Measurements from ENCODE around the gene TCERG1. TPM values are rescaled to one million over a fixed set of nuclear protein-coding genes. Genes with fewer than 3 reads are reported as not detected.

The TCERG1 gene
- total RNA-seq, 1 donor from 2014 or later: 32.6 TPM

DNA sequence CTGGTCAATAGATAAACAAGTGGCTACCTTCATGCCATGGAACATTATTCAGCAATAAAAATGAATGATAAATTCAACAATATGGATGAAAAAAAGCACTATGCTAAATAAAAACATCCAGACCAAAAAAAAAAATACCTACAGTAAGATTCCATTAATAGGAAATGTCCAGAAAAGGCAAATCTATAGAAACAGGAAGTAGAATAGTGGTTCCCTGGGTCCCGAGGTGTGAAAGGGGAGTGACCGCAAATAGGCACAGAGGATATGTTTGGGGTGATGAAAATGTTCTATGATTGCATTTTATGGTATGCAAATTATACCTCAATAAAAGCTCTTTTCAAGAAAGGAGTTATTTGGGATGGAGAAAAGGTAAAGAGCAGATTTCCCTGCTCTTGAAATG is 72.4 kb downstream of the TCERG1 start:
- no peak overlapping the region for H3K4me3 ChIP-seq (ENCODE audit: low read depth, low read length)
- FAIRE-seq: no peak
- no peaks in the 10 kb centered on the region for H3K27me3 ChIP-seq (ENCODE audit: control insufficient read depth, insufficient read depth, low read length)
- TF ChIP-seq CTCF (IDR thresholded peaks at IDR 0.05; ENCODE audit: insufficient read depth, low read length, severe bottlenecking): no peak
- no peaks in the 10 kb centered on the region for H3K36me3 ChIP-seq (ENCODE audit: control insufficient read depth, insufficient read depth, low read length)
- no peak for DNase-seq (ENCODE audit: low read depth)

GRCh38 chr5:146520731-146521130 is 73.6 kb downstream of the TCERG1 start:
- no peak for FAIRE-seq
- Histone ChIP-seq H3K27me3 (ENCODE audit: control insufficient read depth, insufficient read depth, low read length) (no peaks in the 10 kb centered on the region), H3K36me3 (ENCODE audit: control insufficient read depth, insufficient read depth, low read length) (no peaks in the 10 kb centered on the region), H3K4me3 (ENCODE audit: low read depth, low read length) (no peak overlapping the region)
- DNase-seq (ENCODE audit: low read depth): peak; percentile 28
- no peak for TF ChIP-seq CTCF (IDR thresholded peaks at IDR 0.05; ENCODE audit: insufficient read depth, low read length, severe bottlenecking)

- DNase-seq (ENCODE audit: low read depth) (peak; percentile 22), FAIRE-seq (peak; percentile 75)
- H3K27me3 ChIP-seq (ENCODE audit: control insufficient read depth, insufficient read depth, low read length): no peaks in the 10 kb centered on the region
Observed at GRCh38 chr5:146521403-146522106, 74.4 kb downstream of the TCERG1 start.

GRCh38 chr5:146523698-146524097 is 76.6 kb downstream of the TCERG1 start:
- no peaks in the 10 kb centered on the region for H3K27me3 ChIP-seq (ENCODE audit: control insufficient read depth, insufficient read depth, low read length)
- no peaks in the 10 kb centered on the region for H3K36me3 ChIP-seq (ENCODE audit: control insufficient read depth, insufficient read depth, low read length)
- no peak for TF ChIP-seq CTCF (IDR thresholded peaks at IDR 0.05; ENCODE audit: insufficient read depth, low read length, severe bottlenecking)
- DNase-seq (ENCODE audit: low read depth) (no peak), FAIRE-seq (no peak)
- no peak overlapping the region for H3K4me3 ChIP-seq (ENCODE audit: low read depth, low read length)

More at GRCh38 chr5:146521403-146522106, 74.4 kb downstream of the TCERG1 start:
- no peak for TF ChIP-seq CTCF (IDR thresholded peaks at IDR 0.05; ENCODE audit: insufficient read depth, low read length, severe bottlenecking)
- Histone ChIP-seq H3K36me3 (ENCODE audit: control insufficient read depth, insufficient read depth, low read length) (no peaks in the 10 kb centered on the region), H3K4me3 (ENCODE audit: low read depth, low read length) (no peak overlapping the region)

DNA sequence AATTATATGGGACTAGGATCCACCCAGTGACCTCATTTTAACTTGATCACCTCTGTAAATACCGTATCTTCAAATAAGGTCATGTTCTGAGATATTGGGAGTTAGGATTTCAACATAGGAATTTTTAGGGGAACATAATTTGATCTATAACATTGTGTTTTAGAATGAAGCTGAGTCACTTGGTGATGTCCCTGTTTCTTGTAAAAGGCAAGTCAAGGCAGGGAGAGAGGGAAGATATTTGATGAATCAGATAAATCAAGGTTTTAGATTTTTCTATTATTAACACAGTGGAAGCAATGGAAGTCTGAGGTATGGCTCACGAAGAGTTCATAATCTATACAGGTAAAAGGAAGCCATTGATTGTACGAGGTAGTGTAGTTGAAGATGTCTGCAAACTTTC is 80.7 kb downstream of the TCERG1 start:
- no peak for TF ChIP-seq CTCF (IDR thresholded peaks at IDR 0.05; ENCODE audit: insufficient read depth, low read length, severe bottlenecking)
- DNase-seq (ENCODE audit: low read depth) (peak; percentile 86), FAIRE-seq (no peak)
- H3K4me3 ChIP-seq (ENCODE audit: low read depth, low read length): no peak overlapping the region
- H3K36me3 ChIP-seq (ENCODE audit: control insufficient read depth, insufficient read depth, low read length): no peaks in the 10 kb centered on the region
- H3K27me3 ChIP-seq (ENCODE audit: control insufficient read depth, insufficient read depth, low read length): no peaks in the 10 kb centered on the region

DNA sequence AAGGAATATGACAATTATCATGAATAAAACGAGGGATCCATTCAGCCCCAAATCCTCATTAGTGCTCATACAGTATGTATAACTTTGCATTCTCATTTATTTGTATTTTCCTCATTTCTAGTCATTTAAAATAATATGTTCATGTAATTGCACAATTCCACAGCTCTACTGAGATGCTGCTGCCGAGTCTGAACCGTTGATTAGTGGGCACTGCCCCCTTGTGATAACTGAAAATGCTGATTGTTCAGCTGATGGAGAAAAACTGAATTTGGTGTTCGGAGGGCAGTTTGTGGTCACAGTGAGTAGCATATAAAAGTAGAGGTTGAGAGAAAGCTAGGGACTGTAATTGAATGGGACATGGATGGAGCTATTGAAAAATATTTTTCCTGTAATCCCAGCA is 81.1 kb downstream of the TCERG1 start:
- DNase-seq (ENCODE audit: low read depth) (no peak), FAIRE-seq (no peak)
- Histone ChIP-seq H3K4me3 (ENCODE audit: low read depth, low read length) (no peak overlapping the region), H3K36me3 (ENCODE audit: control insufficient read depth, insufficient read depth, low read length) (no peaks in the 10 kb centered on the region), H3K27me3 (ENCODE audit: control insufficient read depth, insufficient read depth, low read length) (no peaks in the 10 kb centered on the region)
- TF ChIP-seq CTCF (IDR thresholded peaks at IDR 0.05; ENCODE audit: insufficient read depth, low read length, severe bottlenecking): no peak

All from bronchial epithelial cell (primary cell).